ENCODE measurements around the gene TAF1B. TPM values are rescaled to one million over a fixed set of nuclear protein-coding genes. Genes with fewer than 3 reads are reported as not detected.

The TAF1B gene
- total and polyA plus RNA-seq, 2 donors from 2014 or later = 8.8 to 27.7 TPM

DNA sequence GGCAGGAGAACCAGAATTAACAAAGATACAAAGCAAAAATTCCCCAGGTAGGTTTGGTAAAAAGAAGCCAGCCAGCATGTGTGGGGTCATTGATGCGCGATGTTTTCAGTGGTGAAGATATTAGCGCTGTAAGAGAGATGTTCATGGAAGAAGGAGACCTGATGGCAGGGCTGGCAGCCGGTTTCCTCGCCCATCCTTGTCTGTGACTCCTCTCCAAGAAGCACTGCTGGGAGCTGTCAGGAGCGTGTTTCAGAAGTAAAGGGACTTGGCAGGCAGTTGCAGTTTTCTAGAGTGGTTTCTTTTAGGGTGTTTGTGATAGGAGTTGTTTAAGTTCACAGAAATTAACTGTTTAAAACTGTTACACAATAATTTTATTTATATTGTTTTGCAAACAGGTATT, 24.6 kb downstream of the TAF1B start:
- no peak for TF ChIP-seq CTCF (IDR thresholded peaks at IDR 0.05; ENCODE audit: borderline replicate concordance, extremely low read depth, insufficient read depth)

GRCh38 chr2:9873337-9873736, 30.1 kb downstream of the TAF1B start:
- no peak overlapping the region for H3K9ac ChIP-seq (ENCODE audit: low read length in 3 of 3)
- no peak for DNase-seq
- TF ChIP-seq CTCF (IDR thresholded peaks at IDR 0.05; ENCODE audit: borderline replicate concordance, extremely low read depth, insufficient read depth) = no peak
- intact Hi-C loops (cut with DNase I) = no loop called here
- no peaks in the 10 kb centered on the region for H3K27me3 ChIP-seq (ENCODE audit: control insufficient read depth, insufficient read depth, low read length)
- H3K4me3 ChIP-seq (ENCODE audit: low read length in 3 of 3) = no peak overlapping the region
- H3K27ac ChIP-seq (ENCODE audit: low read depth in 2 of 2, low read length in 2 of 2) = no peak overlapping the region
- no peak for FAIRE-seq
- H3K9me3 ChIP-seq (ENCODE audit: control insufficient read depth in 2 of 3, insufficient read depth in 1 of 3, low read length in 3 of 3) = no peaks in the 10 kb centered on the region
- no peaks in the 10 kb centered on the region for H3K4me1 ChIP-seq (ENCODE audit: control insufficient read depth in 2 of 3, insufficient read depth in 2 of 3, low read depth in 1 of 3, low read length in 3 of 3)
- H3K36me3 ChIP-seq (ENCODE audit: control insufficient read depth in 2 of 3, insufficient read depth in 3 of 3, low read length in 3 of 3) = peaks cover 0 to 4% (median 4%) of the 10 kb centered on the region in 3 donors

More for the DNA sequence above, 24.6 kb downstream of the TAF1B start:
- intact Hi-C loops (cut with DNase I) = no loop called here
- FAIRE-seq (no peak), DNase-seq (no peak)
- Histone ChIP-seq H3K4me3 (ENCODE audit: low read length in 3 of 3) (no peak overlapping the region), H3K27me3 (ENCODE audit: control insufficient read depth, insufficient read depth, low read length) (no peaks in the 10 kb centered on the region), H3K4me1 (ENCODE audit: control insufficient read depth in 2 of 3, insufficient read depth in 2 of 3, low read depth in 1 of 3, low read length in 3 of 3) (no peaks in the 10 kb centered on the region), H3K9ac (ENCODE audit: low read length in 3 of 3) (no peak overlapping the region), H3K27ac (ENCODE audit: low read depth in 2 of 2, low read length in 2 of 2) (no peak overlapping the region), H3K9me3 (ENCODE audit: control insufficient read depth in 2 of 3, insufficient read depth in 1 of 3, low read length in 3 of 3) (no peaks in the 10 kb centered on the region), H3K36me3 (ENCODE audit: control insufficient read depth in 2 of 3, insufficient read depth in 3 of 3, low read length in 3 of 3) (no peaks in the 10 kb centered on the region)

DNA sequence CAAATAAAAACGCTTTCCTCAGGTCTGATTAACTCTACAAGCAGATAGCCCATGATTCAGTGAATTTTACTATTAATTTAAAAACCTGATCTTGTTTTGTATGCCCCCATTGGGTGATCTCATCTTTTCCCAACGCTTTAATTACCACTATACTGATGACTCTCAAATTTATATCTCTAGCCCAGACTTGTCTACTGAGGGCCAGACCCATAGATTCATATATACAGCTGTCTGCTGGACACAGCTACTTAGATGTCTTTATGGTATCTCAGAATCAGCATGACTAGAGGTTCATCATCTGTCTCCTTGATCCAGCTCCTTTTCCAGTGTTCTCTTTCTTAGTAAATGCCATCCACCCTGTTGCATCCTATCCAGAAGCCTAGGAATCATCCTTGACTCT, 33.8 kb downstream of the TAF1B start:
- H3K36me3 ChIP-seq (ENCODE audit: control insufficient read depth in 2 of 3, insufficient read depth in 3 of 3, low read length in 3 of 3) = peaks cover 0 to 8% (median 4%) of the 10 kb centered on the region in 3 donors

More for the DNA sequence above, 33.8 kb downstream of the TAF1B start:
- Histone ChIP-seq H3K9ac (ENCODE audit: low read length in 3 of 3) (no peak overlapping the region), H3K27ac (ENCODE audit: low read depth in 2 of 2, low read length in 2 of 2) (no peak overlapping the region), H3K4me3 (ENCODE audit: low read length in 3 of 3) (no peak overlapping the region), H3K4me1 (ENCODE audit: control insufficient read depth in 2 of 3, insufficient read depth in 2 of 3, low read depth in 1 of 3, low read length in 3 of 3) (no peaks in the 10 kb centered on the region), H3K27me3 (ENCODE audit: control insufficient read depth, insufficient read depth, low read length) (no peaks in the 10 kb centered on the region), H3K9me3 (ENCODE audit: control insufficient read depth in 2 of 3, insufficient read depth in 1 of 3, low read length in 3 of 3) (no peaks in the 10 kb centered on the region)
- no peak for FAIRE-seq
- intact Hi-C loops (cut with DNase I) = no loop called here
- no peak for TF ChIP-seq CTCF (IDR thresholded peaks at IDR 0.05; ENCODE audit: borderline replicate concordance, extremely low read depth, insufficient read depth)
- DNase-seq = no peak

Measured in kidney (tissue), 14 donors.